A549 (cell line): ENCODE data around the gene SELENOM. TPM values are rescaled to one million over a fixed set of nuclear protein-coding genes. Genes with fewer than 3 reads are reported as not detected.
A peak's percentile ranks its signal among the peaks of the same experiment; 100 is the strongest.

Source experiments
- ATAC-seq, 2 experiments: fragments of 200-7000 bp in 1 of 2; fragments of >200 bp in 1 of 2; cut with Nextera tagmentation in 1 of 2; cut with Tn5 transposase in 1 of 2; 3 replicates each; pipeline versions ENCODE4 v1.8.0 to v1.9.1; 2018 to 2020; ENCODE audit warnings: mild to moderate bottlenecking in 1 of 2, moderate library complexity in 1 of 2
- CTCF ChIA-PET: fragments of 300-600 bp; sonication (Branson Sonifier 250); formaldehyde crosslinking; extraction: SDS; loops from one replicate; lab custom pipeline; 2021; ENCODE audit warnings: antibody characterized with exemption, inconsistent platforms; lab: Yijun Ruan, JAX
- POLR2A ChIA-PET: fragments of 350-600 bp; formaldehyde crosslinking; extraction: SDS; loops from one replicate; lab custom pipeline; 2021; ENCODE audit warnings: antibody characterized with exemption, inconsistent platforms; lab: Yijun Ruan, JAX
- DNase-seq, 2 experiments: peaks; one replicate each; pipeline versions ENCODE4 v3.0.0 to v3.0.0-alpha.2; 2011 to 2016; ENCODE audit warnings: low read depth in 1 of 2, low spot score in 1 of 2
- FAIRE-seq: peaks from 2 replicates; lab custom pipeline; 2011; peaks lifted over from hg19 to GRCh38; lab: Jason Lieb, UNC
- H3K27ac ChIP-seq, 2 experiments: fragments of >200 bp; sonication (Bioruptor Twin); formaldehyde crosslinking; 3 replicates each; pipeline ENCODE4 v1.5.1; 2016 to 2017
- H3K4me1 ChIP-seq: fragments of >200 bp; sonication (Bioruptor Twin); formaldehyde crosslinking; 3 replicates; pipeline ENCODE4 v1.6.1; 2016
- H3K4me2 ChIP-seq: fragments of >200 bp; sonication (Bioruptor Twin); formaldehyde crosslinking; 3 replicates; pipeline ENCODE4 v1.6.1; 2016
- H3K4me3 ChIP-seq: fragments of >200 bp; sonication (Bioruptor Twin); formaldehyde crosslinking; 3 replicates; pipeline ENCODE4 v1.5.1; 2016
- H3K9me3 ChIP-seq: fragments of >200 bp; sonication (Bioruptor Twin); formaldehyde crosslinking; 3 replicates; pipeline ENCODE4 v1.6.1; 2016
- CBX8 ChIP-seq: fragments of 200-600 bp; sonication (generic); IDR thresholded peaks from 2 replicates; pipeline ENCODE4 v1.6.1; 2016
- CTCF ChIP-seq: fragments of >200 bp; sonication (Bioruptor Twin); formaldehyde crosslinking; IDR thresholded peaks from 3 replicates; pipeline ENCODE4 v1.5.1; 2016
- E2F6 ChIP-seq: IDR thresholded peaks from 2 replicates; pipeline ENCODE4 v1.6.1; 2012; ENCODE audit warnings: low read depth, borderline replicate concordance
- FOSL2 ChIP-seq, 2 experiments: fragments of 450-650 bp in 1 of 2; fragments of >200 bp in 1 of 2; sonication (Bioruptor Twin) in 1 of 2; formaldehyde crosslinking; IDR thresholded peaks; 2 replicates each; pipeline versions ENCODE4 v1.5.0 to v1.6.1; 2016 to 2020; ENCODE audit warnings: mild to moderate bottlenecking in 1 of 2, moderate library complexity in 1 of 2
- FOXS1 ChIP-seq: fragments of 250-450 bp; sonication (Bioruptor Pico); IDR thresholded peaks from 2 replicates; pipeline ENCODE4 v1.5.0; 2020; ENCODE audit warnings: mild to moderate bottlenecking, moderate library complexity
- HEYL ChIP-seq: fragments of 250-450 bp; sonication (Bioruptor Pico); IDR thresholded peaks from 2 replicates; pipeline ENCODE4 v1.8.0; 2021; ENCODE audit warnings: mild to moderate bottlenecking, moderate library complexity
- HMGXB4 ChIP-seq: fragments of 250-450 bp; sonication (Bioruptor Pico); IDR thresholded peaks from 2 replicates; pipeline ENCODE4 v1.5.0; 2021; ENCODE audit warnings: mild to moderate bottlenecking, moderate library complexity, borderline replicate concordance
- HOXA7 ChIP-seq: fragments of 250-450 bp; sonication (Bioruptor Pico); IDR thresholded peaks from 2 replicates; pipeline ENCODE4 v1.5.0; 2020; ENCODE audit warnings: mild to moderate bottlenecking, moderate library complexity
- HOXB5 ChIP-seq: fragments of 250-450 bp; sonication (Bioruptor Pico); IDR thresholded peaks from 2 replicates; pipeline ENCODE4 v1.5.0; 2020; ENCODE audit warnings: mild to moderate bottlenecking, moderate library complexity
- KDM1A ChIP-seq: fragments of 200-600 bp; sonication (generic); IDR thresholded peaks from 2 replicates; pipeline ENCODE4 v1.6.1; 2016; ENCODE audit warnings: low read depth, mild to moderate bottlenecking
- MAX ChIP-seq: IDR thresholded peaks from 2 replicates; pipeline ENCODE4 v1.6.1; 2012
- NFE2L2 ChIP-seq: fragments of 150-350 bp; conservative IDR thresholded peaks from 2 replicates; pipeline ENCODE4 v1.6.1; 2014; ENCODE audit warnings: low read length
- PHF8 ChIP-seq: fragments of 200-600 bp; sonication (generic); IDR thresholded peaks from 2 replicates; pipeline ENCODE4 v1.6.1; 2016; ENCODE audit warnings: low read depth, mild to moderate bottlenecking, antibody characterized with exemption, moderate library complexity, borderline replicate concordance
- POLR2AphosphoS2 ChIP-seq: conservative IDR thresholded peaks from 2 replicates; pipeline ENCODE4 v1.6.1; 2012; ENCODE audit warnings: low read length, improper control_type of control experiment, inconsistent platforms
- RAD21 ChIP-seq, 2 experiments: fragments of >200 bp in 1 of 2; sonication (Bioruptor Twin) in 1 of 2; formaldehyde crosslinking in 1 of 2; IDR thresholded peaks in 1 of 2; conservative IDR thresholded peaks in 1 of 2; 2 replicates in 1 of 2; 3 replicates in 1 of 2; pipeline ENCODE4 v1.6.1; 2012 to 2018; ENCODE audit warnings: inconsistent platforms in 1 of 2
- RCOR1 ChIP-seq: fragments of 150-350 bp; IDR thresholded peaks from 2 replicates; pipeline ENCODE4 v1.6.1; 2014; ENCODE audit warnings: antibody characterized with exemption, low read length, low read depth
- RFX5 ChIP-seq: fragments of 450-650 bp; IDR thresholded peaks from 2 replicates; pipeline ENCODE4 v1.7.1; 2014; ENCODE audit warnings: antibody characterized with exemption, mild to moderate bottlenecking, moderate library complexity
- RNF2 ChIP-seq: fragments of 200-600 bp; sonication (generic); IDR thresholded peaks from 2 replicates; pipeline ENCODE4 v1.6.1; 2016; ENCODE audit warnings: low read depth, mild to moderate bottlenecking, antibody characterized with exemption, moderate library complexity, borderline replicate concordance
- SMC3 ChIP-seq: fragments of >200 bp; sonication (Bioruptor Twin); formaldehyde crosslinking; IDR thresholded peaks from 3 replicates; pipeline ENCODE4 v1.6.1; 2018; ENCODE audit warnings: inconsistent platforms
- WGBS: methylation state at CpG from one replicate; pipeline ENCODE4 v1.1.6; 2017; ENCODE audit errors: missing lambda C conversion rate; 5-methylcytosine and 5-hydroxymethylcytosine counted together
- polyA plus RNA-seq, 4 experiments: library from polyadenylated mRNA; depleted of rRNA in 3 of 4; stranded (reverse); fragments of >200 nt; fragmentation: RNase III in 1 of 4; extraction: RNeasy Plus Mini Kit Qiagen cat#74134 plus additional on column Dnase treatment in 1 of 4; gene quantifications; 2 replicates in 3 of 4; 3 replicates in 1 of 4; pipeline ENCODE4 v1.2.3, GENCODE V29; 2011 to 2017

The SELENOM gene
- polyA plus RNA-seq, 2 of the 4 experiments (the other 2 are of a cell fraction), result 15.3 to 46.5 TPM

- 90% methylated on average over 12 of the region's 15 CpGs for WGBS
- DNase-seq (no peak), ATAC-seq (no peak), FAIRE-seq (no peak)
- ChIA-PET CTCF (interaction anchor here (1.0 to 6.6 kb wide), 7 partner anchors 9 to 182 kb away, joined by 3 to 50 read pairs (median 6); partner anchors contain the start of genes LIMK2 and SELENOM), POLR2A (no interaction called here)
- H3K9me3 ChIP-seq, result no peaks in the 10 kb centered on the region
- no peak overlapping the region for H3K4me3 ChIP-seq
- H3K4me2 ChIP-seq, result no peak overlapping the region
- H3K27ac ChIP-seq, result no peak overlapping the region
- TF ChIP-seq MAX (no peak), RNF2 (no peak), CBX8 (no peak), PHF8 (no peak), FOXS1 (no peak), RFX5 (no peak), NFE2L2 (no peak), HEYL (no peak), FOSL2 (IDR thresholded peaks at IDR 0.05) (no peak), FOSL2 (CRISPR knock-in tag; IDR thresholded peaks at IDR 0.05) (no peak), HOXA7 (CRISPR knock-in tag) (no peak), HMGXB4 (no peak), POLR2AphosphoS2 (no peak), E2F6 (no peak), RCOR1 (no peak), KDM1A (no peak)
- 0 out of 3 replicates have a peak, but pooled peaks cover 4% of the 10 kb centered on the region for H3K4me1 ChIP-seq
These were observed 16.9 kb downstream of the SELENOM start for GRCh38 chr22:31090217-31091085.

- WGBS, result 83% methylated on average over 3 of the region's 9 CpGs
- Histone ChIP-seq H3K9me3 (no peaks in the 10 kb centered on the region), H3K4me3 (no peak overlapping the region), H3K27ac (no peak overlapping the region), H3K4me2 (no peak overlapping the region), H3K4me1 (0 out of 3 replicates have a peak, but pooled peaks cover 4% of the 10 kb centered on the region)
- ATAC-seq, result peak; percentile 47 to 67; a peak in 4 of 6 replicates
- ChIA-PET CTCF (interaction anchor here (0.6 to 6.6 kb wide), 18 partner anchors 10 to 183 kb away, joined by 3 to 50 read pairs (median 4); partner anchors contain the start of genes LIMK2, PLA2G3 and SELENOM), POLR2A (no interaction called here)
- no peak for FAIRE-seq
- peak; percentile 63 to 65 for TF ChIP-seq RAD21 (conservative IDR thresholded peaks at IDR 0.05 in 1 of 2, IDR thresholded peaks at IDR 0.05 in 1 of 2)
- TF ChIP-seq HOXB5 (CRISPR knock-in tag), result no peak
- TF ChIP-seq POLR2AphosphoS2, result no peak
- TF ChIP-seq SMC3, result peak; percentile 66
- TF ChIP-seq CTCF, result peak; percentile 63
- DNase-seq, result peak in 1 of 2 experiments; percentile 31
These were observed 17.9 kb downstream of the SELENOM start for GRCh38 chr22:31089160-31090100.
